ENCODE measurements around the gene TPRG1L.

Gene TPRG1L

GRCh38 chr1:3656450-3657095 is 31.8 kb downstream of the TPRG1L start:
- Histone ChIP-seq H3K4me3 (replicated peaks; ENCODE audit: insufficient read depth, low read length) (no peak overlapping the region), H3K27me3 (ENCODE audit: insufficient read depth, poor library complexity, severe bottlenecking) (peaks cover 46% of the 10 kb centered on the region), H3K27ac (replicated peaks) (no peak overlapping the region)
- no peak for TF ChIP-seq POLR2AphosphoS5 (IDR thresholded peaks at IDR 0.05; ENCODE audit: low read depth)
- no peak for TF ChIP-seq REST (IDR thresholded peaks at IDR 0.05; ENCODE audit: insufficient replicate concordance, low read depth)
- TF ChIP-seq SPI1 (IDR thresholded peaks at IDR 0.05; ENCODE audit: borderline replicate concordance, low read depth) = no peak
- TF ChIP-seq GABPA (IDR thresholded peaks at IDR 0.05; ENCODE audit: low read depth) = no peak
- no peak for TF ChIP-seq CTCF (IDR thresholded peaks at IDR 0.05; ENCODE audit: insufficient read depth, low read length)
- no peak for DNase-seq (ENCODE audit: low read depth in 1 of 2, low spot score in 1 of 2)

GRCh38 chr1:3657096-3657475 is 32.3 kb downstream of the TPRG1L start:
- Histone ChIP-seq H3K27me3 (ENCODE audit: insufficient read depth, poor library complexity, severe bottlenecking) (peaks cover 42% of the 10 kb centered on the region), H3K27ac (replicated peaks) (no peak overlapping the region), H3K4me3 (replicated peaks; ENCODE audit: insufficient read depth, low read length) (no peak overlapping the region)
- no peak for DNase-seq (ENCODE audit: low read depth in 1 of 2, low spot score in 1 of 2)
- TF ChIP-seq POLR2AphosphoS5 (IDR thresholded peaks at IDR 0.05; ENCODE audit: low read depth) (no peak), SPI1 (IDR thresholded peaks at IDR 0.05; ENCODE audit: borderline replicate concordance, low read depth) (no peak), CTCF (IDR thresholded peaks at IDR 0.05; ENCODE audit: insufficient read depth, low read length) (no peak)

GRCh38 chr1:3657578-3658230 is 32.9 kb downstream of the TPRG1L start:
- H3K27me3 ChIP-seq (ENCODE audit: insufficient read depth, poor library complexity, severe bottlenecking) = peaks cover 40% of the 10 kb centered on the region
- TF ChIP-seq REST (IDR thresholded peaks at IDR 0.05; ENCODE audit: insufficient replicate concordance, low read depth) (no peak), GABPA (IDR thresholded peaks at IDR 0.05; ENCODE audit: low read depth) (no peak), CTCF (IDR thresholded peaks at IDR 0.05; ENCODE audit: insufficient read depth, low read length) (no peak), SPI1 (IDR thresholded peaks at IDR 0.05; ENCODE audit: borderline replicate concordance, low read depth) (no peak), POLR2AphosphoS5 (IDR thresholded peaks at IDR 0.05; ENCODE audit: low read depth) (no peak)
- no peak for DNase-seq (ENCODE audit: low read depth in 1 of 2, low spot score in 1 of 2)

More at GRCh38 chr1:3657578-3658230, 32.9 kb downstream of the TPRG1L start:
- no peak overlapping the region for H3K4me3 ChIP-seq (replicated peaks; ENCODE audit: insufficient read depth, low read length)
- no peak overlapping the region for H3K27ac ChIP-seq (replicated peaks)

All from HL-60 (cell line).